ENCODE data around the gene DNAAF5.

Gene DNAAF5

GRCh38 chr7:765383-765782, 38.9 kb downstream of the DNAAF5 start:
- H3K4me3 ChIP-seq (ENCODE audit: insufficient read depth, low read depth, low read length, poor library complexity, severe bottlenecking): no peak overlapping the region
- peaks cover 24% of the 10 kb centered on the region for H3K36me3 ChIP-seq (ENCODE audit: control insufficient read depth, insufficient read depth, low read length)
- DNase-seq: no peak
- no peak overlapping the region for H3K27ac ChIP-seq (ENCODE audit: insufficient read depth, low read length, poor library complexity, severe bottlenecking)
- H3K9me3 ChIP-seq (ENCODE audit: control insufficient read depth, low read length): no peaks in the 10 kb centered on the region
- no peaks in the 10 kb centered on the region for H3K4me1 ChIP-seq (ENCODE audit: control insufficient read depth, insufficient read depth, low read length, poor library complexity, severe bottlenecking)
- H3K27me3 ChIP-seq (replicated peaks; ENCODE audit: control insufficient read depth, insufficient read depth, low read length, poor library complexity, severe bottlenecking): no peaks in the 10 kb centered on the region

- DNase-seq: no peak
Measured at GRCh38 chr7:767580-767940, 41.1 kb downstream of the DNAAF5 start.

GRCh38 chr7:767941-768731, 41.6 kb downstream of the DNAAF5 start:
- Histone ChIP-seq H3K27ac (ENCODE audit: insufficient read depth, low read length, poor library complexity, severe bottlenecking) (no peak overlapping the region), H3K9me3 (ENCODE audit: control insufficient read depth, low read length) (no peaks in the 10 kb centered on the region), H3K4me1 (ENCODE audit: control insufficient read depth, insufficient read depth, low read length, poor library complexity, severe bottlenecking) (no peaks in the 10 kb centered on the region), H3K4me3 (ENCODE audit: insufficient read depth, low read depth, low read length, poor library complexity, severe bottlenecking) (no peak overlapping the region), H3K36me3 (ENCODE audit: control insufficient read depth, insufficient read depth, low read length) (peaks cover 22% of the 10 kb centered on the region), H3K27me3 (replicated peaks; ENCODE audit: control insufficient read depth, insufficient read depth, low read length, poor library complexity, severe bottlenecking) (no peaks in the 10 kb centered on the region)
- DNase-seq: no peak

More at GRCh38 chr7:767580-767940, 41.1 kb downstream of the DNAAF5 start:
- no peak overlapping the region for H3K4me3 ChIP-seq (ENCODE audit: insufficient read depth, low read depth, low read length, poor library complexity, severe bottlenecking)
- H3K27me3 ChIP-seq (replicated peaks; ENCODE audit: control insufficient read depth, insufficient read depth, low read length, poor library complexity, severe bottlenecking): no peaks in the 10 kb centered on the region
- H3K27ac ChIP-seq (ENCODE audit: insufficient read depth, low read length, poor library complexity, severe bottlenecking): no peak overlapping the region
- H3K36me3 ChIP-seq (ENCODE audit: control insufficient read depth, insufficient read depth, low read length): peaks cover 24% of the 10 kb centered on the region
- H3K9me3 ChIP-seq (ENCODE audit: control insufficient read depth, low read length): no peaks in the 10 kb centered on the region
- no peaks in the 10 kb centered on the region for H3K4me1 ChIP-seq (ENCODE audit: control insufficient read depth, insufficient read depth, low read length, poor library complexity, severe bottlenecking)

GRCh38 chr7:768881-769504, 42.5 kb downstream of the DNAAF5 start:
- Histone ChIP-seq H3K27ac (ENCODE audit: insufficient read depth, low read length, poor library complexity, severe bottlenecking) (no peak overlapping the region), H3K9me3 (ENCODE audit: control insufficient read depth, low read length) (no peaks in the 10 kb centered on the region), H3K36me3 (ENCODE audit: control insufficient read depth, insufficient read depth, low read length) (peaks cover 13% of the 10 kb centered on the region), H3K4me3 (ENCODE audit: insufficient read depth, low read depth, low read length, poor library complexity, severe bottlenecking) (no peak overlapping the region), H3K27me3 (replicated peaks; ENCODE audit: control insufficient read depth, insufficient read depth, low read length, poor library complexity, severe bottlenecking) (no peaks in the 10 kb centered on the region), H3K4me1 (ENCODE audit: control insufficient read depth, insufficient read depth, low read length, poor library complexity, severe bottlenecking) (no peaks in the 10 kb centered on the region)
- DNase-seq: no peak

- no peak for DNase-seq
- Histone ChIP-seq H3K4me3 (ENCODE audit: insufficient read depth, low read depth, low read length, poor library complexity, severe bottlenecking) (no peak overlapping the region), H3K27ac (ENCODE audit: insufficient read depth, low read length, poor library complexity, severe bottlenecking) (no peak overlapping the region), H3K27me3 (replicated peaks; ENCODE audit: control insufficient read depth, insufficient read depth, low read length, poor library complexity, severe bottlenecking) (no peaks in the 10 kb centered on the region), H3K36me3 (ENCODE audit: control insufficient read depth, insufficient read depth, low read length) (peaks cover 7% of the 10 kb centered on the region), H3K4me1 (ENCODE audit: control insufficient read depth, insufficient read depth, low read length, poor library complexity, severe bottlenecking) (no peaks in the 10 kb centered on the region), H3K9me3 (ENCODE audit: control insufficient read depth, low read length) (no peaks in the 10 kb centered on the region)
Measured at GRCh38 chr7:770336-770735, 43.8 kb downstream of the DNAAF5 start.

GRCh38 chr7:770741-771166, 44.3 kb downstream of the DNAAF5 start:
- Histone ChIP-seq H3K4me3 (ENCODE audit: insufficient read depth, low read depth, low read length, poor library complexity, severe bottlenecking) (no peak overlapping the region), H3K4me1 (ENCODE audit: control insufficient read depth, insufficient read depth, low read length, poor library complexity, severe bottlenecking) (no peaks in the 10 kb centered on the region), H3K27me3 (replicated peaks; ENCODE audit: control insufficient read depth, insufficient read depth, low read length, poor library complexity, severe bottlenecking) (no peaks in the 10 kb centered on the region), H3K9me3 (ENCODE audit: control insufficient read depth, low read length) (no peaks in the 10 kb centered on the region), H3K27ac (ENCODE audit: insufficient read depth, low read length, poor library complexity, severe bottlenecking) (no peak overlapping the region), H3K36me3 (ENCODE audit: control insufficient read depth, insufficient read depth, low read length) (peaks cover 7% of the 10 kb centered on the region)
- no peak for DNase-seq

- Histone ChIP-seq H3K4me3 (ENCODE audit: insufficient read depth, low read depth, low read length, poor library complexity, severe bottlenecking) (no peak overlapping the region), H3K27me3 (replicated peaks; ENCODE audit: control insufficient read depth, insufficient read depth, low read length, poor library complexity, severe bottlenecking) (no peaks in the 10 kb centered on the region), H3K4me1 (ENCODE audit: control insufficient read depth, insufficient read depth, low read length, poor library complexity, severe bottlenecking) (no peaks in the 10 kb centered on the region), H3K36me3 (ENCODE audit: control insufficient read depth, insufficient read depth, low read length) (peaks cover 7% of the 10 kb centered on the region), H3K27ac (ENCODE audit: insufficient read depth, low read length, poor library complexity, severe bottlenecking) (no peak overlapping the region), H3K9me3 (ENCODE audit: control insufficient read depth, low read length) (no peaks in the 10 kb centered on the region)
- DNase-seq: no peak
Measured at GRCh38 chr7:771234-772004, 44.9 kb downstream of the DNAAF5 start.

- Histone ChIP-seq H3K9me3 (ENCODE audit: control insufficient read depth, low read length) (no peaks in the 10 kb centered on the region), H3K27me3 (replicated peaks; ENCODE audit: control insufficient read depth, insufficient read depth, low read length, poor library complexity, severe bottlenecking) (no peaks in the 10 kb centered on the region), H3K27ac (ENCODE audit: insufficient read depth, low read length, poor library complexity, severe bottlenecking) (no peak overlapping the region), H3K4me3 (ENCODE audit: insufficient read depth, low read depth, low read length, poor library complexity, severe bottlenecking) (no peak overlapping the region), H3K36me3 (ENCODE audit: control insufficient read depth, insufficient read depth, low read length) (peaks cover 7% of the 10 kb centered on the region), H3K4me1 (ENCODE audit: control insufficient read depth, insufficient read depth, low read length, poor library complexity, severe bottlenecking) (no peaks in the 10 kb centered on the region)
- no peak for DNase-seq
Measured at GRCh38 chr7:772005-772294, 45.5 kb downstream of the DNAAF5 start.

- no peak for DNase-seq
- no peaks in the 10 kb centered on the region for H3K9me3 ChIP-seq (ENCODE audit: control insufficient read depth, low read length)
- H3K4me1 ChIP-seq (ENCODE audit: control insufficient read depth, insufficient read depth, low read length, poor library complexity, severe bottlenecking): no peaks in the 10 kb centered on the region
- no peak overlapping the region for H3K27ac ChIP-seq (ENCODE audit: insufficient read depth, low read length, poor library complexity, severe bottlenecking)
- H3K4me3 ChIP-seq (ENCODE audit: insufficient read depth, low read depth, low read length, poor library complexity, severe bottlenecking): no peak overlapping the region
- no peaks in the 10 kb centered on the region for H3K27me3 ChIP-seq (replicated peaks; ENCODE audit: control insufficient read depth, insufficient read depth, low read length, poor library complexity, severe bottlenecking)
- peaks cover 7% of the 10 kb centered on the region for H3K36me3 ChIP-seq (ENCODE audit: control insufficient read depth, insufficient read depth, low read length)
Measured at GRCh38 chr7:772392-772791, 45.9 kb downstream of the DNAAF5 start.
